ENCODE measurements around the gene ZSWIM1.

The ZSWIM1 gene

DNA sequence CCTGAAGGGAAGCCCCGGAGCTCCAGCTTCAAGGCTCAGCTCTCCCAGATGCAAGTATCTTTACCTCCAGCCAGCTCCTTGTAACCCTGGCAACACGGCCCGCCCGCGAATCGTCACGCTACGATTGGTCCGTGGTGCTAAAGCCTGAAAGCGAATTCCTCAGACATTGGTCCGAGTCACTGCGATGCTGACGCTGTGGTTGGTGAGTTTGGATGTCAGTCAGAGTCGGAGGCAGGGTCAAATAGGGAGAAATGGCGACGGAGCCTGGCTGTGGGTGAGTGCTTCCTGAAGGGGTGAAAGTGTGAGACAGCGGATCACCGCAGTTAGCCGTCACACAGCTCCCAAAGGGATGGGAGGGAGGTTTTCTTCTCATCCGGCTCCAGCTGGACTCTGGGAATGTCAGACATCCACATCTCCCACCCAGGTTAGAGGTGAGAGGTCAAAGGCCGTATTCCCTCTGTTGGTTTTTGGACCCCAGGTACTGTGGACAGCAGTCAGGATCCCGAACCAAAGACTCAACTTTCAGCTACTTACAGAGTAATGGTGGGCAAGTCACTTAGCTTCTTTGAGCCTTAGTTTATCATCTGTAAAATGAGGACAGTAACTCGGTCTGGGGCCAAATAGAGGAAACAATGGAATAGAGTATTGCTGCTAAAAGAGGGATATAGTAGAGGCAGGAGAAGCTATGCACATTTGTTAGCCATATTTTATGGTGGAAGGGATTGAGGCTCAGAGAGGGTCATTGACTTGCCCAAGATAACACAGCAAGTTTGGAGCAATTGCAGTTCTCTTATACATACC, at the start of gene ZSWIM1:
Gene ZSWIM1 (plus strand): TSS at position 240 of the 801 bp plus-strand sequence. CDS start 1,366 bp downstream, outside the sequence.
- in situ Hi-C loops (cut with MboI; ENCODE audit: low sequenced_read_pairs), result no loop called here

GRCh38 chr20:45832619-45833018, 48.4 kb upstream of the ZSWIM1 start:
- in situ Hi-C loops (cut with MboI; ENCODE audit: low sequenced_read_pairs), result no loop called here

GRCh38 chr20:45833030-45833882, 47.8 kb upstream of the ZSWIM1 start, which contains the start of gene SNX21:
Gene SNX21, plus strand, starts transcription at chr20:45833799. Its CDS starts 121 bp downstream, at chr20:45833920.
- in situ Hi-C loops (cut with MboI; ENCODE audit: low sequenced_read_pairs), result no loop called here

GRCh38 chr20:45833883-45834796, 46.9 kb upstream of the ZSWIM1 start:
- in situ Hi-C loops (cut with MboI; ENCODE audit: low sequenced_read_pairs), result no loop called here

DNA sequence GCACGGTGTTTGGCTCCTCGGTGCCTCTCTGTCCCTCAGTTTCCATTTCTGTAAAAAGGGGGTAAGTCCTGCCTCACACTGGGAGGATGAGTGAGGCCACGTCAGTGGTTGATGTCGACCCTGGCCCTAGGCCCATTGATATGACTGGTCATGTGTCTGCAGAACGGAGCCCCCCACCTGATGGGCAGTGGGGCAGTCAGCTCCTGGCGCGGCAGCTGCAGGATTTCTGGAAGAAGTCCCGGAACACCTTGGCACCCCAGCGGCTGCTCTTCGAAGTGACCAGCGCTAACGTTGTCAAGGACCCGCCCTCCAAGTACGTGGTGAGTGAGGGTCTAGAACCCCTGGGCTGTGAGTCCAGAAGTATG, 46.2 kb upstream of the ZSWIM1 start:
- in situ Hi-C loops (cut with MboI; ENCODE audit: low sequenced_read_pairs), result no loop called here

- in situ Hi-C loops (cut with MboI; ENCODE audit: low sequenced_read_pairs), result no loop called here
Observed at GRCh38 chr20:45835329-45835765, 45.7 kb upstream of the ZSWIM1 start.

DNA sequence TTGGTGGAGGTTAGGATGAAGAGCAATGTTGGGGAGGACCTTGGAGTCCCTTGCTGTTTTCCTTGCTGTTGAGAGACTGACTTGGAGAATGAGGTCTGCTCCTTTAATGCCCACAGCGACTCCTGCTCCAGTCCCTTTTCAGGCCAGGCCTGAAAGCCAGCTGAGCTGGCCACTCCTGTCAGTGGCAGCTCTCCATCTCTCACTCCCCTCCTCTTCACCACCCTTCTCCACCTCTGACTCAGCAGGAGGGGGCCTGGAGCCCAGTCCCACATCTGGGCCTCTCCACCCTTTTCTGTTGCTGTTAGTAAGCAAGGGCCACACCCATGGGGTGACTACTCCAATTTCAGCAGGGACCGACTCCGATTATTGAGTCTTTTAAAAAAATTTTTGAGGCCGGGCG, 45.2 kb upstream of the ZSWIM1 start:
- in situ Hi-C loops (cut with MboI; ENCODE audit: low sequenced_read_pairs), result no loop called here

- in situ Hi-C loops (cut with MboI; ENCODE audit: low sequenced_read_pairs), result no loop called here
Observed at GRCh38 chr20:45836841-45837240, 44.2 kb upstream of the ZSWIM1 start.

DNA sequence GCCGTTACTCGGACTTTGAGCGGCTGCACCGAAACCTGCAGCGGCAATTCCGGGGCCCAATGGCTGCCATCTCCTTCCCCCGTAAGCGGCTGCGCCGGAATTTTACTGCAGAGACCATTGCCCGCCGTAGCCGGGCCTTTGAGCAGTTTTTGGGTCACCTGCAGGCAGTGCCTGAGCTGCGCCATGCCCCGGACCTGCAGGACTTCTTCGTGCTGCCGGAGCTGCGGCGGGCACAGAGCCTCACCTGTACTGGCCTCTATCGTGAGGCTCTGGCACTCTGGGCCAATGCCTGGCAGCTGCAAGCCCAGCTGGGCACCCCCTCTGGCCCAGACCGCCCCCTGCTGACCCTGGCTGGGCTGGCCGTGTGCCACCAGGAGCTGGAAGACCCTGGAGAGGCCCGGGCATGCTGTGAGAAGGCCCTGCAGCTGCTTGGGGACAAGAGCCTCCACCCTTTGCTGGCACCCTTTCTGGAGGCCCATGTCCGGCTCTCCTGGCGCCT, 40.3 kb upstream of the ZSWIM1 start:
- in situ Hi-C loops (cut with MboI; ENCODE audit: low sequenced_read_pairs), result no loop called here

- in situ Hi-C loops (cut with MboI; ENCODE audit: low sequenced_read_pairs), result no loop called here
Observed at GRCh38 chr20:45841407-45842129, 39.5 kb upstream of the ZSWIM1 start.

DNA sequence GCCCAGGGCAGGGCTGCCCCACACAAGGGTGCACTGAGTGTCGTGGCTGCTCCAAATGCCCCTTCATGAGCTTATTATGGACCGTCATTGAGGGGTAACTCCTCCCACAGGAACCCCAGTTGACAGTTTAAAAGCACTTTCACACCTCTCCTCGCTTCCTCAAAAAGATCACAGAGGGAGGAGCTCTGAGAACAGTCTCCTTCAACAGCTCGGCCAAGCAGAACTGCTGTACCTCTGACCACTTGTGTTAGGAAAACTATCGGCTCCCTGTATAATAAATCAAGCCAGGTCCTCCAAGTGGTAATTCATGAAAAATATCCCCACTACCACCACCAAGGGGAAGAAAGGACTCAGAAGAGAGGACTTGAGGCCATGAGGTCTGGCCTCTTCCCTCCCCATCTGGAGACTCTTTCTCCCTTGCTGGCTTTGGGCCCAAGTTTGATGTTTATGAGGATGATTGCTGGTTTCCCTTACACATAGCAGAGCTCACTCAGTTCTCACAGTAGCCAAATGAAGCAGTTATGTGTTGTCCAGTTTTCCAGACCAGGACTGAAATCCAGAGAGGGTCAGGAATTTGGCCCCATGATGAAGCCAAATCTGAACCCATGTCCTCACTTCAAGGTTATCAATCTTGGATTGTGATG, 38.7 kb upstream of the ZSWIM1 start:
- in situ Hi-C loops (cut with MboI; ENCODE audit: low sequenced_read_pairs), result no loop called here

- in situ Hi-C loops (cut with MboI; ENCODE audit: low sequenced_read_pairs), result no loop called here
Observed at GRCh38 chr20:45843506-45843905, 37.5 kb upstream of the ZSWIM1 start.

- in situ Hi-C loops (cut with MboI; ENCODE audit: low sequenced_read_pairs), result no loop called here
Observed at GRCh38 chr20:45845452-45845851, 35.6 kb upstream of the ZSWIM1 start.

GRCh38 chr20:45848421-45848820, 32.6 kb upstream of the ZSWIM1 start:
- in situ Hi-C loops (cut with MboI; ENCODE audit: low sequenced_read_pairs), result no loop called here

GRCh38 chr20:45848969-45849582, 32.0 kb upstream of the ZSWIM1 start:
- in situ Hi-C loops (cut with MboI; ENCODE audit: low sequenced_read_pairs), result no loop called here

DNA sequence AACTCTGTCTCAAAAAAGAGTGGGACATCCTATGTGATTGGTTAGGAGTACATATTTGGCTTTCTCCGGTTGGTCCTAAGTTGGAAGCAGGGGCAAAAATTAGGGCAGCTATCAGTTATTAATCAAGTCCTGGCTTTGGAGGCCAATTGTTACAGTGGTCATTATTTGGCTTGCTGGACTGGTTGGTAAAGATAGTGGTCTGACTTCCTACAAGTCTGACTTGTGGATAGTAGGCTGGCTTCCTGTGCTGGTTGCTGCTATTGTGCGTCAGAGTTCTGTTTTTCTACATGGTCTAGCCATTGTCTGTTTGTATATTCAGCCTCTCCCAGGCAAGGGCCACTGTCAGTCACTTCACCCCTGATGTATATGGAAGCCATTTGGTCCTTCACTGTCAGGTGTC, 30.8 kb upstream of the ZSWIM1 start:
- in situ Hi-C loops (cut with MboI; ENCODE audit: low sequenced_read_pairs), result no loop called here

DNA sequence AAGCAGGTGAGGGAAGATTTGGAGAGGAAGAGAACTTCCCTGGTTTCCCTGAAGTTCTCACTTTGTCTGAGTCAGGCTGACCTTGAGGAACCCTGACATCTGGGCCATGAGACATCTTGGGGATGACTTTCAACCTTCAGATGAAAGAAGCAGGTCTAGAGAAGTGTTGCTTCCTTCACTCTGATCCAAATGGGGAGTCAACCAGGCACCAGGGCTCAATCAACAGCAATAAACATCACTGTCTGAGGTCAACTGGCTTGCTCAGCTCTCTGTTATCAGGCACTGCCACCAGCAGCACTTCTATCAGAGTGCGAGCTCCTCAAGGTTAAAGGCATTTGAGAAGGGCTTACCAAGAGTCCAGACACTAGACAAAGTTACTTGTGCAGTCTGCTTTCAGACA, 30.1 kb upstream of the ZSWIM1 start:
- in situ Hi-C loops (cut with MboI; ENCODE audit: low sequenced_read_pairs), result no loop called here

GRCh38 chr20:45851501-45851900, 29.5 kb upstream of the ZSWIM1 start:
- in situ Hi-C loops (cut with MboI; ENCODE audit: low sequenced_read_pairs), result no loop called here

DNA sequence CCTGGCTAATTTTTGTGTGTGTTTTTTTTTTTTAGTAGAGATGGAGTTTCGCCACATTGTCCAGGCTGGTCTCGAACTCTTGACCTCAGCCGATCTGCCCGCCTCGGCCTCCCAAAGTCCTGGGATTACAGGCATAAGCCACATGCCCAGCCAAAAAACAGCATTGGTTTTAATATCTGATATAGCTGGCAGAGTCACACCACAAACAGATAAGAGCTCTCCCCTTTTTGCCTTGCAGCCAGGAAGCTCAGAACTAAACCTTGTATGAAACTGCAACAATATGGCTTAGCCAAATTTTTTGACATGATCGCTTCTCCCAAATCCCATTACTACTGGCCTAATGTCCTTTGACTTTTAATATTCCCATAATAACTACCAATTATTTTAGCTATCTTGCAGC, 28.7 kb upstream of the ZSWIM1 start:
- in situ Hi-C loops (cut with MboI; ENCODE audit: low sequenced_read_pairs), result no loop called here
